CD4-positive, alpha-beta T cell treated with Interferon alpha-2 for 1 hour (primary cell): ENCODE results near the gene BAZ2A.

Source experiments
- DNase-seq, 2 donors: peaks; one replicate each; pipeline ENCODE4 v3.0.0-alpha.2; 2020 to 2022

Gene BAZ2A

GRCh38 chr12:56634837-56635791 is 5.0 kb upstream of the BAZ2A start:
- peak; percentile 63 to 74 for DNase-seq

GRCh38 chr12:56634242-56634836 is 4.2 kb upstream of the BAZ2A start:
- DNase-seq, result peak in 1 of 2 donors; percentile 31

DNA sequence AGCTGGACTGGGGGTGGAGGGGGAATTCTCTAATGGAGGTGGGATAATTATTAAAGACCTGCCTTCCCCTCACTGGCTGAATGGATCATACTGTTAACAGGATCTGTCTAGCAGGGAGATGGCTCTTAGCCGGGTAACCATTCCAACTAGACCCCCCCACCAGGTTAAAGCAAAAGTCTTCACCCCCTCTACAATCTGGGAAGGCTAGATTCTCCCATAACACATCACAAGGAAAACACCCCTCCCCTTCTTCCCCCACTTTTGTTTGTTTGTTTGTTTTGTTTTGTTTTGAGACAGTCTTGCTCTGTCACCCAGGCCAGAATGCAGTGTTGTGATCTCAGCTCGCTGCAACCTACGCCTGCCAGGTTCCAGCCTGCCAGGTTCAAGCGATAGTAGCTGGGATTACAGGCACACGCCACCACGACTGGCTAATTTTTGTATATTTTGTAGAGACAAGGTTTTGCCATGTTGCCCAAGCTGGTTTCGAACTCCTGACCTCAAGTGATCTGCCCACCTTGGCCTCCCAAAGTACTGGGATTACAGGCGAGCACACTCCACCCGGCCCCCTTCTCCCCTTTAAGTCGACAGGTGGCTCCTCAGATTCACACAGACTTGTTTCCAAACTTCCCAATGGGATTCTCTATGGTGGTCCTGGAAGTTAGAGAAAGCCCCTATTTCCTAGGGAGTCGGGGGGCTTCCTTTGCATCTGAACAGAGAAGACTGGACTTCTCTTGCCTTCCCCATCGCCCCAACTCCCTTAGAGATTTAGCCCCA is 3.5 kb upstream of the BAZ2A start:
- DNase-seq, result no peak

DNA sequence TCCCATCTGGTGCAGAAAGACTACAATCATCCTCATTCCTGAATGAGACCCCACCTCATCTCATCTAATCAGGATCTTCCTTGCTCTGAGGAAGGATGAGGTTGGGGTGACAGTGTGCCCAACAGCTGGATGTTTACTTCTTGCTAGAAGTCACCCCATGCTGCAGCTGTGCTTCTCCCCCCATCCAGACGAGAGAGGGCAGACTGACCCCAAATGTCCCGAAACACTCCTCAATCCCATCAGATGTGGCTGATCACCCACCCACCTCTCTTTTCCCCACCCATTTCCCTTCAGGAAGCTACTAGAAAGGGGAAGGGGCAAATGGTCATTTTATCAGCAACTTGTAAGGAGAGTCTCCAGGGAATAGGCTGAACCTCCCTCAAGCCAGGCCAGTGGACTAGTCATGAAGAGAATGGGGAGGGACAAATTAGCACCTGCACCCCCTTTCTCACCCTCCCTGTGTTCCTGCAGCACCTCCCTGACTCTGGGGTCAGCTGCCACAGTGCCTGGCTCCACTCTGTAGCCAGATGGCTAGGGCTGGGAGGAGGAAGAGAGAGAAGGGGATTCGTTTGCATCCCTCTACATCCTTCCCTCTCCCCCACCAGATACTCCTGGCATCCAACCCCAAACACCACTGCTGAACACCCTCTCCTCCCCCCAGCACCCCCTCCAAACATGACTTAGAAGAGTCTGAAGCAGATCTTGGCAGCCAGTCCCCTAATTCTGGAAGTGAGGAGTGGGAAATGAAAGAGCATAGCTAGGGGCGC is 2.8 kb upstream of the BAZ2A start:
- DNase-seq, result no peak

- peak; percentile 55 to 62 for DNase-seq
These were observed 1.9 kb upstream of the BAZ2A start for GRCh38 chr12:56631790-56632700.

DNA sequence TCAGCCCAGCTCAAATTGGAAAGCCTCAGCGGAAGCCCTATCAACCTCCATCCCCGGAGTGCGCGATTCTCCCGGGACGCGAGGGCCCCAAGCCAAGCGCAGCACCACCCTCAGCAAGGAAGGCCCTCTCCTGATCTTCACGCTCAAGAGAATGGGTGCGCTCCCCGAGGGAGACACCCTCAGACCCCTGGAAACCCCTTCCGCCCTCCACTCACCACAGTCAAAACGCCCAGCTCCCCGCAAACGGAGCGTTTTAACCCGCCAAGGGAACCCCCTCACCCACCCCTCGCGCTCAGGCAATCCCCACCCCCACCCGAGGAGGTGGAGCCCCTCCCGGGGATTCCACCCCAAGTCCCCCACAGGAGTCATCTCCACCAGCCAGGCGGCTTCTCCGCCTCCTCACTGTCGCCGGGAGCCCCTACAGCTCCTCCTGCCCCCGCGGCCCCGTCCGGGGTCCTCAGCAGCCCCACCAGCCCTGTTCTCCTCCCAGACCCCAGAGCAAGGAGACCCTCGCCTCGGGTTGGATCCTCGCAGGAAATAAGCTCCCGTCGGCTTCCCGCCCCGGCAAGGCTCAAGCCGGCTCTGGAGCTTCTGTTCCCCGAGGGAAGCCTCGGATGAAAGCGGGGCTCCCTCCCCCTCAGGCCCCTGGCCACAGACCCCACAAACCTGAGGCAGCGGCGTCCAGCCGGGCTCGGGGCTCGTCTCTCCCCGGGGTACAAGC is 507 bp downstream of the BAZ2A start:
- peak; percentile 32 to 61 for DNase-seq

DNA sequence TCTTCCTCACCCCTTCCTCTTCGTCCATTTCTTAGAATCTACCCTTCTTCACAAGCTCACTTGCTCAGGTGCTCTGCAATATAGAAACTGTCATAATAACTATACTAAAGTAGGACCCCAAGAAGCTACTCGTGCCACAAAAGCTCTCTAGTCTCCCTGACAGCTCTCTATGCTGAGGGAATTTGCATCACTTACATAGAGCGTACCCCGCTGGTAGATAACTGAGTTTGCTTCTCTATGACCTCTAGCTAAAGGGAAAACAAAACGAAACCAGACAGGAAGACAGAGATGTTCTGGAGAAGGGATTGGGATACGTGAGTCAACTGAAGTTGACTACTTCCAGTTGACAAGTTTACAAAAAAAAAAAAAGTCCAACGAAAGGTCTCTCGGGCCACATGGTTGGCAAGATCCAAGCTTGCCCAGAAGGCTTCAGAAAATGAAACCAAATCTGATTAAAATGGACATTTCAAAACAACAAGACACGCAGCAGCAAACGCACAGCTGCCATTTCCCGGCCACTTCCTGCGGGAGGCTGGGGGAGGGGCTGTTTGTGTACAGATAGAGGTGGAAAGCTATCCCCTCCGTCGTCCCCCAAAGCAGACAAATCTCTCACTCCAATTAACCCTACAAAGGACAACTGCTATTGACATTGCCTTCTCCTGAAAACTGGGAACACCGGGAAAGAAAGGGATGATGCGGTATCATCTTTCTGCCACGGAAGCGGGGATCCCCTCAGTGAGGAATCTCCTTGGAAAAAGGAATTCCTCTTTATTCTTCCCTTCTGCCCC is 1.3 kb downstream of the BAZ2A start:
- peak; percentile 73 to 80 for DNase-seq

DNA sequence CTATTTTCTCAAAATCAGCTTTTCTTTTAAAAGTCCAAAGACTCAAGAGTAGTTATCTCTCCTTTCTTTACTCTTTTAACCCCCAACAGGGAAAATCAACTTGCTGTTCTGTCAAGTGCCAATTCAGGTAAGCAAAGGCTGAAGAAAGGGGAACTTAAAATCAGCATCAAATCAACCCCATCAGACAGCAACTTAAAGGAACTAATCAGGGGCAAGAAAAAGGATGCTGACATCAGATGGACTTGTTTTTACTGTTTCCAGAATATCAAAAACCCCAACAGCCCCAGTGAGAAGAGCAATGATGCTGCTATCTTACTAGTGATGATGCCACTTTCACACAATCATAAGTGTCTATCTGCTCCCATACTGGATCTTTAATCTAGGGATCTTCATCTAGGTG is 3.4 kb downstream of the BAZ2A start:
- no peak for DNase-seq

DNA sequence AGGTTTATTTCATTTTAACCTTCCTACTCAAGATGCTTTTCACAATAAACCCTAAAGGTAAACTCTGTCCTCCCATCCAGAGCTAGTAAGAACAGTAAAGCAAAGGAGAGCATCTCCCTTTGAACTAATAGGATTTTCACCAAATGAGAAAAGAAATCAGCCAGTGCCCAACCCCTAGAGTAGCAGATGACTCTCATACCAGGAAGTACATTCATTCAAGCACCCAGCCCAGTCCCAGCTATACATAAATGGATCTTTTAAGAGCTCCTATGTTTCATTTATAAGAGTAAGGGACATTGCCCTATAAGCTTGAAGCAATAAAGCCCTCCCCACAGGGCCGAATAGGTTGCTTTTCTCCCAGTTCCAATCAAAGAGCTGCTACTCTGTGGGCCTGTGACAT is 7.6 kb downstream of the BAZ2A start:
- no peak for DNase-seq

DNA sequence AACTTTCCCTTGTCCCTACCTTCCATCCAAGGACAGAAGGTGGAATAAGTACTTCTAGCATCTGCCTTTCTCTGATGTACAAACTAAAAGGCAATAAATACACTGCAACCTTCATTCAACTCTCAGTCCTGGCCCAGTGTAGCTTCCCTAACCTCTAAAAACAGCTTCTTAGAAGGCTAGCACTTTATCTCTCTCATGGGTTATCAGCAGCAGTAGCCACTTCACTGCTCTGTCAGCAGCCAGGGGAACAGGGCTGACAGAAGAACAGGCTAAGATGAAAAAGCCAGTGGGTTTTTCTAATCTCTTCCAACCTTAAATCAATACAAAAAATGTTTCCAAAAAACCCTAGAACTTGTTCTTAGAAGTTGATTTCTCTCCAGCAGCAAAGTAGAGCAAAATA is 13.2 kb downstream of the BAZ2A start:
- no peak for DNase-seq

- DNase-seq, result no peak
These were observed 13.9 kb downstream of the BAZ2A start for GRCh38 chr12:56616244-56616643.

- DNase-seq, result no peak
These were observed 15.5 kb downstream of the BAZ2A start for GRCh38 chr12:56614627-56615026.

DNA sequence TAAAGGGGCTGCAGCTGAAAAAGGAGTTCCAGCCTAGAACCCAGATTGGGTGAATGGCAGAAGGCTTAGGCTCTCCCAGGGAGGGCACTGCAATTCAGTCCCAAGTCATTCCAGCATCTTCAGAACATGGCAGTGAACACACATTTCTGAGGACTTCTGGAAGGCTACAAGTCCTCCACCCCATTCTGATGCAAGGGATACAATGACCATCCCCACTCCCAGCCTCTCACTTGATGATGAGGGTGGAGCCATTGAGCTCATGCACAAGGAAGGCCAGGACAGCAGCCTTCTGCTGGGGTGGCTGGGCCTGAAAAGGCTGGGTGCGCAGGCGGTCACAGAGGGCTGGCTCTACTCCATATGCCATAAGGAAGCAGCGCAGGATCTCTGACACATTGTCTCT is 25.8 kb downstream of the BAZ2A start:
- DNase-seq, result no peak

GRCh38 chr12:56602239-56602638 is 27.9 kb downstream of the BAZ2A start:
- DNase-seq, result no peak

- peak; percentile 28 to 36 for DNase-seq
These were observed 28.6 kb downstream of the BAZ2A start for GRCh38 chr12:56601503-56601902.

- DNase-seq, result no peak
These were observed 29.4 kb downstream of the BAZ2A start for GRCh38 chr12:56600753-56601152.

GRCh38 chr12:56599797-56600196 is 30.3 kb downstream of the BAZ2A start:
- DNase-seq, result no peak

GRCh38 chr12:56599041-56599440 is 31.1 kb downstream of the BAZ2A start:
- DNase-seq, result no peak

GRCh38 chr12:56596815-56597214 is 33.3 kb downstream of the BAZ2A start:
- DNase-seq, result no peak
